GM19193 (cell line): ENCODE results near the gene ZFHX2.
A peak's percentile ranks its signal among the peaks of the same experiment; 100 is the strongest.

Experiments used
- POLR2A ChIP-seq: IDR thresholded peaks from 4 replicates; pipeline ENCODE4 v1.6.1; 2011; ENCODE audit not compliant: insufficient read depth, insufficient read length; ENCODE audit errors: extremely low read depth

Gene ZFHX2

DNA sequence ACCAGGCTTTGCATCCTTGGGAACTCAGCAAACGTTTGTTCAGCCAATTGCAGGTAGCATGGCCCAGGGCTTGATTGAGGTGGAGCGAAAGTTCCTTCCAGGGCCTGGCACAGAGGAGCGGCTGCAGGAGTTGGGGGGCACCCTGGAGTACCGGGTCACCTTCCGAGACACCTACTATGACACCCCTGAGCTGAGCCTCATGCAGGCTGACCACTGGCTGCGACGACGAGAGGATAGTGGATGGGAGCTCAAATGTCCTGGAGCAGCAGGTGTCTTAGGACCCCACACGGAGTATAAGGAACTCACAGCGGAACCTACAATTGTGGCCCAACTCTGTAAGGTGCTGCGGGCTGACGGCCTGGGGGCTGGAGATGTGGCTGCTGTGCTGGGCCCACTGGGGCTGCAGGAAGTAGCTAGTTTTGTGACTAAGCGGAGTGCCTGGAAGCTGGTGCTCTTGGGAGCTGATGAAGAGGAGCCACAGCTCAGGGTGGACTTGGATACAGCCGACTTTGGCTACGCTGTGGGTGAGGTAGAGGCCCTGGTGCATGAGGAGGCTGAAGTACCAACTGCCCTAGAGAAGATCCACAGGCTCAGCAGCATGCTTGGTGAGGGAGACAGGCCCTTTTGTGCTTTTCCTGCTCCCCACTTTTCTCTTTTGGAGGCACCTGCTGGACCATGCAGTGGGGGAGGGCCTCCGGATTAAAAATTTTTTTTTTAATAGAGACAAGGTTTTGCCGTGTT, 5.3 kb upstream of the ZFHX2 start:
- TF ChIP-seq POLR2A: peak; percentile 38

DNA sequence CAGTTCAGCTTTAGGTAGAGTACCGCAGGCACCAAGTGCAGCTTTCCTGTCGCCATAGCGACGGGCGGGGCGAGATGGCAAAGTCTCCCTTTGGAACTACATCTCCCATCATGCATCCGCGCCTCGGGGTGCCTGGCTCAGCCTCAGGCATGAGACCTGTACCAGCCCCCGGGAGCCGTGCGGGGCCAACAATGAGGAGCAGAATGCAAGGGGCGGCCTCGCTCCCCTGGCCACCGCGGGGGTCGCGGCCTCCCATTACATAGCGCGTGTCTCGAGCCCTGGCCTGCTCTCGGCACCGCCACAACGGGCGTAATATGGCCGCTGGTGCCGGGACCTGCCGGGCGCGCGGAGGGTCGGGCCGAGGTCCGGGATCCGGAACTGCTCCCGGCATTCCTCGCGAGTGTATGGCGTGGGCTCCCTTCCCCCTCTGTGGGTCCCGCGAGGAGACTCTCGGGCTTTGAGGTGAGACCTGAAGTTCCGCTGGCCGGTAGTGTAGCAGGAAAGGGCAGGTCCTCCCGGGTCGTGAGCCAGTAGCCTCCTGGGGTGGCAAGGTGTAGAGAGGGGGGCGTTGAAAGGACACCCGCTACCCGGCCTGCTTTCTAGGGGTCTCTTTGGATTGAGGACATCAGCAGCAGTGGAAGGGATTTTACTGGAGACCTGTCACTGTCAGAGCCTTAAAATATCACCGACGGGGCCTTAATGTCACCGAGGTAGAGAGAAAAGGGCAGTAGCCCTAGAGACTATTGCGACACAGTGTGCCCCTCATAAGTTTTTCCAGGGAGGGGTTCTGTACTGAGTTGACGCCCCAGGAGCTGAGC, 4.5 kb upstream of the ZFHX2 start, which contains the start of gene THTPA:
THTPA (plus strand) TSS at position 390 of the 818 bp plus-strand sequence. CDS start 487 bp downstream, outside the sequence.
- TF ChIP-seq POLR2A: peak; percentile 90

DNA sequence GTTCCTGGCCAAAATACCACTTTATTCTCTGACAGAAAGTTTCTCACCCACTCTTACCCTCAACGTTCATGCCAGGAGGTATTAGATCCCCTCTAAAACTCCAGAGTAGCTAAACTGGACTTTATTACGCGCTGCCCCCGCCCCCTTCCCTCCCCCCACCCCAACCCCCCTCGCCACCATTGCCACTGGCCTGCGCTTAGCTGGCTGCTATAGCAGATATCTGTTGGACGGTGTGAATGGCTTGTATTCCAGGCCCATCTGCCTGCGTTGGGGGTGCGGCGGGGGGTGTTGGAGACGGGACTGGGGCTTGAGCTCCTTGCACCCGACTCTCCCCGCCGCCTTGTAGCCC, 3.9 kb upstream of the ZFHX2 start:
- TF ChIP-seq POLR2A: no peak

DNA sequence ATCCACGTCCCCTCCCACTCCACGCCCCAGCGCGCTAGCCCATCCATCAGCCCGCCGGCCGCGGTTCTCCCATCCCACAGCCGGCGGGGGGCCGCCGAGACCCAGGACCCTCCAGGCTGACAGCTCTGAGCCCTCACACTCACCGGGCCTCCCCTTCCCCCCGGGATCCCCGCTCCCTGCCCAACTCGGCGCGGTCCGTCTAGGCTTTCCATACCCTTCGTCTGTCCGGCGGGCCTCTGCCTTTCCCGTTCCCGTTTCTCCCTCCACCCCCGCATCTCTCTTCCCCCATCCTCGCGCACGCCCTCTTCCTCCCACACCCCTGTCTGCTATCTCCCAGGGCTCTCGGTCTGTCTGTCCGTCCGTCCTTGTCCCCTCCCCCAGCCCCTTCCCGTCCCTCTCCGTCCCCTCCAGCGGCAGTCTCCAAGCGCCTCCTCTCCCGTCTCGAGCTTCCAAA, 726 bp downstream of the ZFHX2 start:
- no peak for TF ChIP-seq POLR2A

DNA sequence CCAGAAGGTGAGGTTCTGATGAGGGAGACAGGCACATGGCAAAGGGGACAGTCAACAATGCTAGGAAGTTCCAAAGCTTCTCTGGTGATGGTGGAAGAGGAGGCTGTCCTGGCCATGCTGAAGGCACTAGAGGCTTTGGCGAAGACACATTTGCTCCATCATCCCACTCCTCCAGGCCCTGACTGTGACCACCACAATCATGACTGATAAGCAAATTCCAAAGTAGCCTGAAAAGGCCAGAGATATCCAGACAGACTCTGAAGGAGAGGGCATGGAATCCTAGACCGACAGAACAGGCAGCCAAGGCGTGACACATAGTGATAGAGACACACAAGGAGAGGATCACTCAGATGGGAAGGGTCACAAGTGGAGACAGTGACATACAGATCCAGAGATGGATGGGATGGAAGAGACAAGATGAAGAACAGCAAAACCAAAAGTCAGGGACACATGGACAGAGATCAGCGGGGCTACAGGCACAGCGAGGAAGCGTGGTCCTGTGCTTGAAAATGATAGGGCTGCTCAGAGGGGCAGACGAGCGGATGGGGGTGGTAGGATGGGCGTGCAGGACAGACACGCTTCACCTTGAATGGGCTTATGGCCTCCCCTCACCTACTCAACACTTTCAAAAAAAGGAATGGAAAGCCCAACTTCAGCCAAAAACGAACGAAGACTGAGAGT, 1.3 kb downstream of the ZFHX2 start:
- TF ChIP-seq POLR2A: no peak

DNA sequence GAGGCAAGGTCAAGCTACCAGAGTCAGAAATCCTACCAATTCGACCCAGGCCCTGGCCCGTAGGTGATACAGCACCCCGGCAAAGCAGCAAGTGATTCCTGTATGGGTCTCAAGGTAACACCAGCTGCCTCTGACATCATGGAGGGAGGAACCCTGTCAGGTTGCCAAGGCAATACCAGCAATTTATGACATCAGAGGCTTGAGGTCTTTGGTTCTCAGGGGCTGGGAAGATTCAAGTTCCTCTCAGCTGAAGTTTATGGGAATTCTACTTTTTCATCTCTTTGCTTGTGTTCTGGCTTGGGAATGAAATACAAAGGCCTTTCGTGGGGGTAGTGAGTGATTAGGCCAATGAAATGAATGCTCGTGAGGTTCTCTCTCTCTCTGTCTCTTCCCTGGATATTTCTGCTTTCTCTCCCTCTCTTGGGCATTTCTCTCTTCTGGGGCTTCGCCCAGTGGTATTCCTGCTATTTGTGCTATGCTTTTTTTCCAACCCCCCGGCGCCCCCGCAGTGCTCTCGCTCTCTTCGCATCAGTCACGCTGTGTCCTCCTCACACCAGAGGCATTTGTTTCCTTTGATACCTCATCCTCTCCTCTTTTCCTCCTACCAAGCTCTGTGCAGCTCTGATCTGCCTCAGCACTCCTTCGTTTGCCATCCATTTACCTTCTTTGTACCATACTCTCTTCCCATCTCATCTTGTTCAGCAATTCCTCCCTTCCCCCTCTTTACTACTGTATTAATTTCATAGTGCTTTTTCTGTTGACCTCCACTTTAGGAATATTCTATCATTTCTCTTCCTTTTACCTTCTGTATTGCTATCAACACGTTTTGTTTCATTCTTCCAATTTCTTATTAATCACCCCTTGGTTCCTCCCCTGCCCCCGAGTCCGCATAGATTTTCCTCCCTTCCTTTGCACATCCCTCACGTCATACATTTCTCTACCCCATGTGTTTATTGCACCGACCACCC, 2.9 kb downstream of the ZFHX2 start:
- TF ChIP-seq POLR2A: no peak

DNA sequence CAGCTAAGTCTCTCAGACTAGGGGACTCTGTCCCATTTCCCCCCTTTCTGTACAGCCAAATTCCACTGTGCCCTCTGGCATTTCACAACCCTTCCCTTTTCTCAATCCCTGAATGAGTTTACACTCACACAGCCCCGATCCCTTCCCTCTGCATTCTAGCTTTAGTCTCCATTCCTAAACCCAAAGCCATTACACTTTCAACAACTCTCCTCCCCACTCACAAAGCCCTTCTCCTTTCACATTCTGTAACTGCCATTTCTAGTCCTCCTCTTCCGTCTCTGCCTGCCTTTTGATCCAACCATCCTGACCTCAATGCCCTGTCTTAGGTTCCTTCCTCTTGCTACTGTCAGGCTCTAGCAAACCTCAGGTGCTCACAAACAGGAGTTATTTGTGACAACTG, 3.6 kb downstream of the ZFHX2 start:
- TF ChIP-seq POLR2A: no peak

DNA sequence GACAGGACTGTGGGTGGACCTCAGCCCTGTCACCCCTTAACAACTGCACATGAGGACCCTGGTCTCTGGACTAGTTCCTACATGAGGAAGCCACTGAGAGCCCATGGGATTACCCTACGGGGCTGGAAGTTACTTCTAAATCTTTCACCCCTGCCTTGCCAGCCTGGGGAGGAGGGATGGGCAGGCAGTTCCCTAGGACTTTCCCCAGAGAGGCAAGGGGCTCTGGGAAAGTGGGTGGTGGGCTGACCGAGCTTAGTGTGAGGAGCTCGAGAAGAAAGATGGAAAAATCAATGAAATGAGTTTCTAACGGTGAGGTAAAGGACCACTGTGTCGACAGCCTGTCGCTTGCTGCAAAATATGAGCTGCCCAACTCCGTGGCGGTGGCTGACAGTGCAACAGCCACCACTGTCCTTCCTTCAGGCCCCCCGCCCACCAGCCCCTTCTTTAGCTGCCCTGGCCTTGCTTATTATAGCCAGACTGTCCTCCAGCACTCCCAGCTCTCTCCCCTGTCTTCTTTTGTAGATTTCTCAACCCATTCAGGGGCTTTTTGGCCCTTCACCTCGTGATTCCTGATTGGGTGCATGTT, 5.0 kb downstream of the ZFHX2 start:
- no peak for TF ChIP-seq POLR2A

DNA sequence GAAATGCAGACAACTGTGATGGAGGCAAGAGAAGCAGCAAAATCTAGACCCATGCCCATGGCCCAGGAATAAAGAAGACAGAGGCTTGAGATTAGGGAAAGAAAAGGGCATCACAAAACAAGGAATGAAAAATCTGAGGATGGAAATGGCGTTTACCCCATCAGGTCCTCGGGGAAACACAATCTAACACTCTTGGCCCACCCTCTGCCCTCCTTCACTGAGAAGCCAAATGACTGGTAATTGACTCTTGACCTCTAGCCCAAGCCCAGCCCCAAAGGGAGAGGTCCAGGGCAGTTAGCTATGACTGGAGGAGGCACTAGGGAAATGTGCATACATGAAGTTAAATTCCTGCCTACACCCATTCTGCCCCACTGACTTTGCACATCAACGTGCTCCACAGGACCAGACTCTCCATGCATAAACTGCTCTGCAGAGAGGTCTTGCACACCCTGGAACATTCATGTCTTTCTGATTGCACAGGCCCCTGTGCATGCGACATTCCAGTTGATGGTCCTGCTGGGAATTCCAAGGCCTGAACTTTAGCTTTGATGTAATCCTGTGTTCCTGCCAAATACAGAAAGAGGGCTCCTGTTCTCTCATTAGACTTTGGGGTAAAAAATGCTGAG, 5.7 kb downstream of the ZFHX2 start:
- TF ChIP-seq POLR2A: no peak

DNA sequence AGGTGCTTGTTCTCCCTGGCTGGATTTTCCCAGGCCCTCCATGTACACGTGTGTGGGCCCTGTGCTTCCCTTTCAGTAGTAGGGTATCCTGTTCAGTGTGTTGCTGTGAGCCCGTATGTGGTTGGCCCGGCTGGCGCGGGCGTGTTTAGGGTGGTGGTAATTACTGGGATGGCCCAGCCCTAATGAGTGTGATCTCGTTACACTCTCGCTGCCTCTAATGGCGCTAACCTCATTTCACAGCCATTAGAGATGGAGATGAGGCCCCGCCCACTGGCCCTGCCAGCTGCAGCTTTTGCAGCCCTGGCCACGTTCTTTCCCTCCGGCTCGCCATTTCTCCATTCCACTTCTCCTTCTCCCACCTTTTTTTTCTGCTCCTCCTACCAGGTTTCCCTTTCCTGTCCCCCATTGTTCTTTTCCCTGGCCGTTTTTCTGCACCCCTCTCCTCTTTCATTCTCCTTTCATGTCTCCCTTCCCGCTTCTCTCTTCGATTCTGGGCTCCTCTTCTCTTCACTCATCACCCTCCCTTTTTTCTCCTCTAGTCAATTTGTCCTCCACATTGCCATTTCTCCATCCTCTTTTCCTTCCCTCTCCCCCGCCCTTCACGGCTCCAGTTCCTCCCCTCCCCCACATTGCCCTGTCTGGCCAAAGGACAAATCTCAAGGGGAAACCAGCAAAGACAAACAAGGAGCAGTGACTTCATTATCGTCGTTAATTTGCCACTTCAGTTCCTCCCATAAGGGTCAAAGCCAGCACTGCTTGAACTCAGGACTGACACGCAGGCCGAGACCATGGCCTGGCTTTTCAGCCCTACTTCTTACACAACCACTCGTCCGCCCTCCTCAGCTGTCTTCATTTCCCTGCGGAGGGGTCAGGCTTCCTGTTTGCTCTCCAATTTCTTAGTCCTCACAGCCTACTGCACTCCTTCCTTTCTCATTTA, 6.8 kb downstream of the ZFHX2 start:
- TF ChIP-seq POLR2A: no peak

DNA sequence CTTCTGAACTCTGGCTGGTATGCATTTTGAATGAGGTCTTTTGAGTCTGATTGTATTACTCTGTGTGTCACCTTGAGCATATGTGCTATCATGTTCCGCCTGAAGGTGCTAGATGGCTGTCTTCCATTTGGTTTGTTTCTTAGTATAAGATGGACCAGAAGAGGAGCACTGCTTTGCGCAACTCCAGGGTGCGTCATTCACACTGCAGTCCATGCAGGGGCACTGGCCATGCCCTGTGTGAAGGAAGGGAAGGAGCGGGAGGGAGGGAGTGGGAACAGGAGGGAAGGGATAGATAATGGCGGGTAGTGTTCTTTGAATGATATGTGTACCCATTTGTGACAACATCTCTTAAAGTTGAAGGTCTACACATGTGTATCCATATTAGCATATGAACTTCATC, 8.2 kb downstream of the ZFHX2 start:
- TF ChIP-seq POLR2A: no peak

DNA sequence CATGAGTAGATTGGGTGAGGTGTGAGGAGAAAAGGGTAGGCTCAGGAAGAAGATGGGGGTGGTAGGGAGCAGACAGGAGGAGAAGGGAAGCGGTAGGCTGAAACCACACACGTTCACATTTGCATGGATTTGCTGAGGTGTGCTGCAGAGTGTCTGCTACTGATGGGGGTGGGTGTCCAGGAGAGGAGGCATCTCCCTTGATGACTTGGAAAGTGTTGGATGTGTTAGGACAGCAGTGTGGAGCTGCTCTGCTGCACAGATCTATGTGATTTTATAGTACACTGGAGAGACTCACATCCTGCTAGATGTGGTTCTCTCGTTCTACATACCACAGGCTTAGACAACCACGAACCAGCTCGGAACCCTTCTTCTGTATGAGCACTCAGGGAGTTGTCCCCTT, 9.3 kb downstream of the ZFHX2 start:
- TF ChIP-seq POLR2A: no peak

DNA sequence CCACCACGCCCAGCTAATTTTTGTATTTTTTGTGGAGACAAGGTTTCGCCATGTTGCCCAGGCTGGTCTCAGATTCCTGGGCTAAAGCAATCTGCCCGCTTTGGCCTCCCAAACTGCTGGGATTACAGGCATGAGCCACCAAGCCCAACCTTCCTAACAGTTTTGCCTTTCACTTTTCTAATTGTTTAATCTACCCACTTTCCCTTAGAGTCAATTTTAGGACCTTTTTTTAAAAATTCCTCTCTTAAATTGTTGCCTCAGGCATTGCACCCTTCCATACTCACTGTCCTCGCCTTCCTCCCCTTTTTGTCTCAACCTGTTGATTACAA, 11.5 kb downstream of the ZFHX2 start:
- TF ChIP-seq POLR2A: no peak
